Muscle of leg (tissue), 11 donors: ENCODE data around the gene GAB2. TPM values are rescaled to one million over a fixed set of nuclear protein-coding genes. Genes with fewer than 3 reads are reported as not detected.
"Not testable (repeated sequence)": the region's sequence is repeated elsewhere in the genome, so short reads cannot be mapped to it uniquely, and the experiment has no call there.

ENCODE experiments used
- DNase-seq: peaks from one replicate; pipeline ENCODE4 v3.0.0; 2013
- H3K27ac ChIP-seq: one replicate; pipeline ENCODE4 v1.5.1; 2013; ENCODE audit warnings: mild to moderate bottlenecking, low read length, control low read depth
- H3K27me3 ChIP-seq: one replicate; pipeline ENCODE4 v1.6.1; 2013; ENCODE audit warnings: low read length; ENCODE audit not compliant: control insufficient read depth, insufficient read depth
- H3K36me3 ChIP-seq: one replicate; pipeline ENCODE4 v1.6.1; 2013; ENCODE audit warnings: low read length; ENCODE audit not compliant: control insufficient read depth, insufficient read depth
- H3K4me1 ChIP-seq: one replicate; pipeline ENCODE4 v1.6.1; 2013; ENCODE audit warnings: low read length; ENCODE audit not compliant: control insufficient read depth, insufficient read depth
- H3K4me3 ChIP-seq: one replicate; pipeline ENCODE4 v1.5.1; 2013; ENCODE audit warnings: low read length, control low read depth
- H3K9me3 ChIP-seq: replicated peaks from 2 replicates; pipeline ENCODE4 v1.6.1; 2013; ENCODE audit warnings: low read depth, low read length; ENCODE audit not compliant: control insufficient read depth
- WGBS: methylation state at CpG from one replicate; pipeline ENCODE4 v1.1.5; 2013; ENCODE audit warnings: missing lambda C conversion rate; ENCODE audit not compliant: insufficient coverage; 5-methylcytosine and 5-hydroxymethylcytosine counted together
- polyA plus RNA-seq, 8 donors: library from polyadenylated mRNA; unstranded; fragments of 120-200 nt; gene quantifications; one replicate each; pipeline versions ENCODE4 v1.2.1 to v1.2.3, GENCODE V29; 2013; ENCODE audit warnings: inconsistent platforms in 1 of 8, low replicate concordance in 1 of 8; ENCODE audit not compliant: insufficient read length in 8 of 8, insufficient read depth in 1 of 8
- total RNA-seq: library from RNA; stranded (reverse); fragments of 120-200 nt; gene quantifications from one replicate; pipeline ENCODE4 v1.2.4, GENCODE V29; 2013

GAB2 gene
- total and polyA plus RNA-seq, 9 donors: 9.6 to 18.8 (median 14.2) TPM

DNA sequence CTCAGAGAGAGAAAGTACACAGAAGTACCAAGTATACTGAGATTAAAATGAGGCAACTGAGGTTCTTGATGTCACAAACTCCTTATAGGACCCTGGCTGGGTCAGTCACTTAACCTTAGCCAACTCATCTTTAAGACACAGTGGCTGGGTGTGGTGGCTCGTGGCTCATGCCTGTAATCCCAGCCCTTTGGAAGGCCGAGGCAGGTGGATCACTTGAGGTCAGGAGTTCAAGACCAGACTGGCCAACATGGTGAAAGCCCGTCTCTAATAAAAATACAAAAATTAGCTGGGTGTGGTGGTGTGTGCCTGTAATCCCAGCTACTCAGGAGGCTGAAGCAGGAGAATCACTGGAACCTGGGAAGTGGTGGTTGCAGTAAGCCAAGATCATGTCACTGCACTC is 61.9 kb downstream of the GAB2 start:
- no CpG with 5 or more reads among the region's 3 CpGs for WGBS
- H3K27ac ChIP-seq, H3K36me3 ChIP-seq, DNase-seq, H3K4me3 ChIP-seq, H3K27me3 ChIP-seq, H3K9me3 ChIP-seq: not testable (repeated sequence)
- H3K4me1 ChIP-seq: peaks cover 17% of the 10 kb centered on the region

DNA sequence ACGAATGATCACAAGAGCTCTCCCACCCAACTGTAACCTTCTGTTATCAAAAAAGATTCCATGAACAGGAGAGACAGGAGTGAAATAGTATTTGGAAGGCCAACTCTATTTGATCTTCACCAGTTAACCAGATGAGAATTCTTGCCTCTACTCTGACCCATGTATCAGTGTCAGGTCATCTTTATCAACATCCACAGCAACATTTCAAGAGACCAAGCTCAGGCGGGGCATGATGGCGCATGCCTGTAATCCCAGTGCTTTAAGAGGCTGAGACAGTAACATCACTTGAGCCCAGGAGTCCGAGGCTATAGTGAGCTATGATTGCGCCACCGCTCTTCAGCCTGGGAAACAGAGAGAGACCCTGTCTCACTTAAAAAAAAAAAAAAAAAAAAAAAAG is 62.3 kb downstream of the GAB2 start:
- DNase-seq: no peak
- H3K27ac ChIP-seq: no peak overlapping the region
- no peaks in the 10 kb centered on the region for H3K27me3 ChIP-seq
- no peaks in the 10 kb centered on the region for H3K36me3 ChIP-seq
- H3K9me3 ChIP-seq: no peaks in the 10 kb centered on the region
- no peak overlapping the region for H3K4me3 ChIP-seq
- peaks cover 19% of the 10 kb centered on the region for H3K4me1 ChIP-seq
- 85% methylated on average over 3 of the region's 6 CpGs for WGBS

DNA sequence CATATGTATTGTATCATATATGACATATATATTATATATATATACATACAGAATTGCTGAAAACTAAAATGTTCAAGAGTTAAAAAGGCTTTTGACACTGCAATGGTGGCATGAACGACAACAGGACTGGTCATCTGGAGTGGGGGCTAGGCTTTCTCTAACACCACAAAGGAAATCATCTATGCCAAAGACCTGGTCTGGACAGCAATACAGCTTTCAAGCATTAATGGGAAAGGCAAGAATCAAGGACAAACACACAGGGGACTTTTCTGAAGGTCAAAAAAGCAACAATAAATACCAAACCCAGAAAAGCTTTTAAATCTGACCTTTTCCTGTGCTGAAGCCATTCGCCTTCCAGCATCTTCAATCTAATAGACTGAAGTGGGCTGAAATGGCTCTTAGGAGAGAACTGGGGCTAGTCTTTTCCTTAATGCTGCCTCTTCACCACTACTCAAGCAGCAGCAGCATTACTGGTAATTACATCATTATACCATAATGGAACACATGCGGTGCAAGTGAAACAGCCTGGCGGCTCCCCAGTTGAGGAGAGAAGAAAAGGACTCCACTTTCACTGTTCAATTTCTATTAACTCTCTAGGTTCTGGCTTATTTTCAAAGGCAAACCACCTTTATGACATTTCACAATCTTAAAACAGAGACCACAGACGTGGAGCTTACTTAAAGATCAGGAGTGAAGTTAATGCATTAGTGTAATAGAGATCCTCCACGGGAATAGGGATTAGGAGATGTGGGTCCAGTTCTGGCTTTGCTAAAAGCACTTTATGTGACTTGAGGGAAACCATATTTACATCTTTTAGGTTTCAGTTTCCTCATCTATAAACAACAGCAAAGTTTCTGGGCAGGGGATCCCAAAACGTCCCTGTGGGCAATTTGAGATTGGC is 63.0 kb downstream of the GAB2 start:
- no CpG with 5 or more reads among the region's 7 CpGs for WGBS
- Histone ChIP-seq H3K4me1 (peaks cover 23% of the 10 kb centered on the region), H3K9me3 (no peaks in the 10 kb centered on the region), H3K36me3 (no peaks in the 10 kb centered on the region), H3K4me3 (no peak overlapping the region), H3K27ac (no peak overlapping the region), H3K27me3 (no peaks in the 10 kb centered on the region)
- DNase-seq: peak; percentile 50

DNA sequence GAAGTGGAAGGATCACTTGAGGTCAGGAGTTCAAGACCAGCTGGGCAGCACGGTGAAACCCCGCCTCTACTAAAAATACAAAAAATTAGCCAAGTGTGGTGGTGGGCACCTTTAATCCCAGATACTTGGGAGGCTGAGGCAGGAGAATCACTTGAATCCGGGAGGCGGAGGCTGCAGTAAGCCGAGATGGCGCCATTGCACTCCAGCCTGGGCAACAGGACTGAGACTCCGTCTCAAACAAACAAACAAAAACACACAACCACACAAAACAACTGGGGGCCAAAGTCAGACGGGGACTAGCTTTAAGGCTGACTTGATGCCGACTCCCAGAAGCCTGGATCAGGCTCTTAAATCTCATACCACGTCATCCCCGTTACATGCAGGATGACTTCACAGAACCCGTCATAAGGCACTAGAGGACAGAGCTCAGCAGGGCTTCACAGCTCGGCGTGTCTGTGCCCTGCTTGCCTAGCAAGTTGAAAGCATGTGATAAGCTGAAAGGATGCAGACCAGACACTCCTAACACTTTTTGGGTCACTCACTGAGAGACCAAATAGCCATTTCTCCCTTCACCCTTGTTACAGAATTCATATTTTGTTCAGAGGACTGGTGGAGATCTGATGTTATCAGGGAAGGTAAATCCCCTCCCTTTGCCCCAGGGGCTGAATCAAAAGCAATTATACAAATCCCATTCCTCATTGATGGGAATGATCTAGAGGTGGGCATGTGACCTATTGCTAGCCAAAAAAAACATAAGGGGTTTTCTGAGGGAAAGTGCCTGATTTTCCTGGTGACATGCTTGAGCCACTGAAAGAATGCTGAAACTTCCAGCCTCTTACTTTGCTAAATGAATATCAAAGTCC is 65.4 kb downstream of the GAB2 start:
- Histone ChIP-seq H3K9me3 (no peaks in the 10 kb centered on the region), H3K36me3 (no peaks in the 10 kb centered on the region), H3K27ac (peak overlapping the region; percentile 91), H3K27me3 (no peaks in the 10 kb centered on the region), H3K4me1 (peaks cover 31% of the 10 kb centered on the region), H3K4me3 (no peak overlapping the region)
- 80% methylated on average over 9 of the region's 14 CpGs for WGBS
- DNase-seq: no peak

DNA sequence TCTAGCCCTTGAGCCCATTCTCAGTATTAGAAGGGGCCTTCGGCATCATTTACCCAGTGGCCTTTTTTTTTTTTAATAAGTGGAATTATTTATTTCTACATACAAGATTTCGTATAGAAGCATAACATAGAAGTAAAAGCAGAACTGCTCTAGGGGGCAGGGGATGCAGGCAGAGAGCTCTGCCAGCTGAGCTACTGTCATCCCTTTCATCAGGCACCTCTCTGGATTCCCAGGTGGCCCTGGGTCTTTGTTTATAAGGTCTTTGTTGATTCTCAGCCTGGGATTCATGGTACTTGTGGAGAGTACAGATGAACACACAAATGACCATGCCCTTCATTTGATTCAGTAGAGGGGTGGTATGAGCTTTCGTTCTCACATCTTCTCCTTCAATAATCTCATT is 66.4 kb downstream of the GAB2 start:
- Histone ChIP-seq H3K4me1 (peaks cover 31% of the 10 kb centered on the region), H3K4me3 (peak overlapping the region; percentile 12), H3K9me3 (no peaks in the 10 kb centered on the region), H3K27me3 (no peaks in the 10 kb centered on the region), H3K36me3 (no peaks in the 10 kb centered on the region), H3K27ac (peak overlapping the region; percentile 91)
- no CpG with 5 or more reads among the region's 3 CpGs for WGBS
- DNase-seq: no peak

DNA sequence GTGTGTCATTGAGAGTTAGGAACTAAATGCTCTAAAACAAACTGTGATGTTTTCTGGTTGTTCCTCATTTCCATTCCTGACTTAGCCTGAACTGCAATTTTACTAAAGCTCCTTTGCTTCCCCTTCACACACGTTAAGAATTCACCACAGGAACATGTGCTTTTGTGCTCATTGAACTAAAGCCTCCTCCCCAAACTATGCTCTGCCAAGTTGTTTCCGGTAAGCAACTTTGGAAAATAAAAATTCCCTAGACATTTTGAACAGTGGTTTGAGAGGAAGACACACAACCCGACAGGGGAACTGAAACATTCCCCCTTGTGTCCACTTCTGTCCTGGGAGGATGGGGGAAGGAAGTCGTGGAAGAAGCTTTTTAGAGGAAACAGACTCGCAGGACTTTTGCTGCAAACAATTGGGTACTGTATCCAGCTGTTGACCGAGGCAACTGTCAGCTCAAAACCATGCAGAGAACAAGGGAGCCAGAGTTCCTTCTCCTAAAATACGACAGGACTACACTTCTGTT is 66.9 kb downstream of the GAB2 start:
- WGBS: 0% methylated on average over 4 of the region's 7 CpGs
- no peaks in the 10 kb centered on the region for H3K27me3 ChIP-seq
- peak overlapping the region; percentile 12 for H3K4me3 ChIP-seq
- H3K27ac ChIP-seq: peak overlapping the region; percentile 91
- H3K36me3 ChIP-seq: no peaks in the 10 kb centered on the region
- DNase-seq: peak; percentile 95
- peaks cover 31% of the 10 kb centered on the region for H3K4me1 ChIP-seq
- H3K9me3 ChIP-seq: no peaks in the 10 kb centered on the region

DNA sequence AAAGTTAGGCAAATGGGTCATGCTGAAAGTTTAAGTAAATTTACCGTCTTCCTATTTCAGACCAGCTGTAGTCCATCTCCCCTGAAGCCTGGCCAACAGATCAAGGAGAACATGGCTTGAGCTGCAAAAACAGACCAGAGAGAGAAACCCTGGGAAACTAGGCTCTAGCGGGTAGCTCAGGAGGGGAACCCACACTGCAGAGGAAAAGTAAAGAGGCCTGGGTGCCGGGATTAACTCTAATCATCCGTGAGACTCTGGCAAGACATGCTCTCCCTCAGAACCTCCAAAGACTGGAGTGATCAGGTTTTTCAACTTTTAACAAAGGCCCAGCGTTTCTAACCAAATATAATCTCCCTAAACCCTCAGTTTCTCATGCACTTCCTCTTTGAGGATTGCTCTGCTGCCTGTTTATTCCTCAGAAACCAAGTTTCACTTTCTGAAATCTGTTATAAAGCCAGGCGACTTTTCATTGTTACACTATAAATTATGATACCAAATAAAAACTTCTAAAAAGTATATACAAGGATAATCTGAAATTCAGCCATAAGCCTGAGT is 67.5 kb downstream of the GAB2 start:
- peak overlapping the region; percentile 17 for H3K4me3 ChIP-seq
- peaks cover 31% of the 10 kb centered on the region for H3K4me1 ChIP-seq
- no peaks in the 10 kb centered on the region for H3K27me3 ChIP-seq
- DNase-seq: peak; percentile 89
- peak overlapping the region; percentile 91 for H3K27ac ChIP-seq
- WGBS: 0% methylated on average over 4 of the region's 6 CpGs
- no peaks in the 10 kb centered on the region for H3K36me3 ChIP-seq
- H3K9me3 ChIP-seq: no peaks in the 10 kb centered on the region

DNA sequence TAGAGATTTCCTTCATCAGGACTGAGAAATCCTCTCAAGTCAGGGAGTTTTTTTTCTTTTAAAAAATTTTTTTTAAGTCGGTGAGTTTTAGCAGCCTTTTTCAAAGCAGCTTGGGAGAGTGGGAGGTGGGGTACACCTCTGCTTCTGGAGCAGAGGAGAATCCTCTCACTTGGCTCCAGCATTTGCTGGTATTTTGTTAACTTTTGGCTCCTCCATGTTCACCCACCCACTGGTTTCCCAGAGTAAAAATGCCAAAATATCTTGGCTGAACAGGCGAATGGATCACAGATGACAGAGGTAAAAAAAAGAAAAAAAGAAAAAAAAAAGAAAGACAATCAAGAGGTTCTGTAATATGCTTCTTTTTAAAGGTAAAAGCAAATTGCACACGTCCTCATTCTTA is 68.0 kb downstream of the GAB2 start:
- H3K9me3 ChIP-seq: no peaks in the 10 kb centered on the region
- DNase-seq: peak; percentile 85
- H3K4me1 ChIP-seq: peaks cover 29% of the 10 kb centered on the region
- H3K4me3 ChIP-seq: peak overlapping the region; percentile 17
- H3K36me3 ChIP-seq: no peaks in the 10 kb centered on the region
- H3K27ac ChIP-seq: peak overlapping the region; percentile 91
- no CpG with 5 or more reads among the region's 3 CpGs for WGBS
- no peaks in the 10 kb centered on the region for H3K27me3 ChIP-seq

DNA sequence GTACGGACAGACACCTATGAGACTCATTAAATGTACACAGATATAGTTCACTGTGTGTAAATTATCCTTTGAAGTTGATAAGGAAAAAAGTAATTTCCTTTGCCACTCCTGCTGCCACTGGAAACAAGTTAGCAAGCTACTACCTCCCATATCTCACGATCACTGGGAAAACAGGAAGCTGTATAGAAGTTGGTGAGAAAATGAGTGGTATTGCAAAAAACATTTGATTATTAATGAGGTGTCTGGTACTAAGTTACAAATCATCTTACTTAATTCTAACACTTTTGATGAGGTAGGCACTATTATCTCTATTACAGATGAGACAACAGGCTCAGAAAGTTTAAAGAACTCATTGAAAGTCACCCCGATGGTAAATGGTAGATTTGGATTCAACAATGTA is 68.5 kb downstream of the GAB2 start:
- no peak for DNase-seq
- peaks cover 28% of the 10 kb centered on the region for H3K4me1 ChIP-seq
- H3K27me3 ChIP-seq: no peaks in the 10 kb centered on the region
- no peaks in the 10 kb centered on the region for H3K9me3 ChIP-seq
- H3K36me3 ChIP-seq: no peaks in the 10 kb centered on the region
- no peak overlapping the region for H3K4me3 ChIP-seq
- H3K27ac ChIP-seq: peak overlapping the region; percentile 91
- no CpG with 5 or more reads among the region's 3 CpGs for WGBS

DNA sequence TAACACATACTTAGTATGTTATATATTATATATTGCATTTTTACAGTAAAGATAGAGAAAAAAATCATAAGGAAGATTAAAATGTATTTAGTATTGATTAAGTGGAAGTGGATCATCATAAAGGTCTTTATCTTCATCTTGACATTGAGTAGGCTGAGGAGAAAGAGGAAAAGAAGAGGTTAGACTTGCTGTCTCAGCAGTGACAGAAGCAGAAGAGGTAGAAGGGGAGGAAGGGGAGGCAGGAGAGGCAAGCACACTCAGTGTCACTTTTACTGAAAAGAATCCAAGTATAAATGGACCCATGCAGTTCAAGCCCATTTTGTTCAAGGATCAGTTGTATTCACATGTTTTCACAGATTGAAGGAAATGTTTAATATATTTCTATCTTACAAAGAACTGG is 69.7 kb downstream of the GAB2 start:
- no peak for DNase-seq
- peaks cover 28% of the 10 kb centered on the region for H3K4me1 ChIP-seq
- no peak overlapping the region for H3K4me3 ChIP-seq
- no peaks in the 10 kb centered on the region for H3K36me3 ChIP-seq
- no peak overlapping the region for H3K27ac ChIP-seq
- no peaks in the 10 kb centered on the region for H3K27me3 ChIP-seq
- H3K9me3 ChIP-seq: no peaks in the 10 kb centered on the region
